GM23338 (cell line): ENCODE data around the gene NBAS. TPM values are rescaled to one million over a fixed set of nuclear protein-coding genes. Genes with fewer than 3 reads are reported as not detected.

Experiments
- ATAC-seq: fragments of 200-7000 bp; cut with Tn5 transposase; 3 replicates; pipeline ENCODE4 v1.9.1; 2020
- DNase-seq: peaks from one replicate; pipeline ENCODE4 v3.0.0-alpha.2; 2015; ENCODE audit warnings: low spot score
- H2AFZ ChIP-seq: fragments of 200-600 bp; sonication (generic); 2 replicates; pipeline ENCODE4 v1.8.0; 2016; ENCODE audit warnings: antibody characterized with exemption, mild to moderate bottlenecking, moderate library complexity
- H3F3A ChIP-seq: fragments of 200-600 bp; sonication (generic); replicated peaks from 2 replicates; pipeline ENCODE4 v1.8.0; 2017; ENCODE audit warnings: antibody characterized with exemption, mixed run types, low read depth
- H3K27ac ChIP-seq: fragments of 200-600 bp; sonication (generic); 2 replicates; pipeline ENCODE4 v1.6.1; 2016; ENCODE audit warnings: low read depth
- H3K27me3 ChIP-seq: fragments of 200-600 bp; sonication (generic); 2 replicates; pipeline ENCODE4 v1.8.0; 2016; ENCODE audit warnings: mild to moderate bottlenecking, mixed run types, moderate library complexity; ENCODE audit not compliant: insufficient read depth
- H3K36me3 ChIP-seq: fragments of 200-600 bp; sonication (generic); 2 replicates; pipeline ENCODE4 v1.8.0; 2016; ENCODE audit warnings: mild to moderate bottlenecking; ENCODE audit not compliant: insufficient read depth
- H3K4me1 ChIP-seq: fragments of 200-600 bp; sonication (generic); 2 replicates; pipeline ENCODE4 v1.8.0; 2016; ENCODE audit warnings: mild to moderate bottlenecking, moderate library complexity; ENCODE audit not compliant: insufficient read depth
- H3K4me2 ChIP-seq: fragments of 200-600 bp; sonication (generic); 2 replicates; pipeline ENCODE4 v1.7.1; 2017; ENCODE audit warnings: mixed run types
- H3K4me3 ChIP-seq: fragments of 200-600 bp; sonication (generic); 2 replicates; pipeline ENCODE4 v1.6.1; 2016; ENCODE audit warnings: mixed run types
- H3K79me2 ChIP-seq: fragments of 200-600 bp; sonication (generic); replicated peaks from 2 replicates; pipeline ENCODE4 v1.8.0; 2017; ENCODE audit warnings: mild to moderate bottlenecking; ENCODE audit not compliant: insufficient read depth
- H3K9me2 ChIP-seq: fragments of 200-600 bp; sonication (generic); 2 replicates; pipeline ENCODE4 v1.8.0; 2017; ENCODE audit not compliant: insufficient read depth
- H4K20me1 ChIP-seq: fragments of 200-600 bp; sonication (generic); replicated peaks from 2 replicates; pipeline ENCODE4 v1.8.0; 2017; ENCODE audit warnings: mild to moderate bottlenecking; ENCODE audit not compliant: insufficient read depth
- H3K27ac Mint-ChIP-seq: 2 replicates; pipeline ENCODE4 v1.8.0; 2020; ENCODE audit warnings: inconsistent platforms, mild to moderate bottlenecking, moderate library complexity, mixed read lengths
- H3K27me3 Mint-ChIP-seq: 3 replicates; pipeline ENCODE4 v1.8.0; 2022; ENCODE audit warnings: low read depth, mild to moderate bottlenecking, moderate library complexity, mixed read lengths, inconsistent platforms; ENCODE audit not compliant: insufficient read depth, poor library complexity
- H3K36me3 Mint-ChIP-seq: 3 replicates; pipeline ENCODE4 v1.8.0; 2021; ENCODE audit warnings: low read depth, mild to moderate bottlenecking, inconsistent platforms, moderate library complexity, mixed read lengths
- H3K4me1 Mint-ChIP-seq: 3 replicates; pipeline ENCODE4 v1.8.0; 2020; ENCODE audit warnings: mild to moderate bottlenecking, inconsistent platforms, mixed read lengths
- H3K4me3 Mint-ChIP-seq: 3 replicates; pipeline ENCODE4 v1.8.0; 2021; ENCODE audit warnings: moderate library complexity, mild to moderate bottlenecking, inconsistent platforms, mixed read lengths
- H3K9me3 Mint-ChIP-seq: 3 replicates; pipeline ENCODE4 v1.8.0; 2020; ENCODE audit warnings: moderate library complexity, mild to moderate bottlenecking, inconsistent platforms, mixed read lengths
- CTCF ChIP-seq, 2 experiments: fragments of 200-600 bp in 1 of 2; sonication (generic) in 1 of 2; conservative IDR thresholded peaks; 2 replicates each; pipeline versions ENCODE4 v1.5.1 to v1.6.1; 2016 to 2017; ENCODE audit warnings: antibody characterized with exemption in 2 of 2, low read depth in 2 of 2, mild to moderate bottlenecking in 2 of 2, moderate library complexity in 1 of 2
- ETS1 ChIP-seq: IDR thresholded peaks from 2 replicates; pipeline ENCODE4 v1.6.1; 2016; ENCODE audit warnings: antibody characterized with exemption
- EZH2 ChIP-seq: fragments of 200-600 bp; sonication (generic); IDR thresholded peaks from one replicate; pipeline ENCODE4 v1.8.0; 2017; ENCODE audit warnings: antibody characterized with exemption, mild to moderate bottlenecking, low read depth; ENCODE audit not compliant: unreplicated experiment
- EZH2phosphoT487 ChIP-seq: fragments of 200-600 bp; sonication (generic); IDR thresholded peaks from one replicate; pipeline ENCODE4 v1.8.1; 2018; ENCODE audit warnings: antibody characterized with exemption; ENCODE audit not compliant: unreplicated experiment
- JUNB ChIP-seq: IDR thresholded peaks from one replicate; pipeline ENCODE4 v1.6.1; 2016; ENCODE audit warnings: antibody characterized with exemption; ENCODE audit not compliant: unreplicated experiment
- NANOG ChIP-seq: IDR thresholded peaks from 2 replicates; pipeline ENCODE4 v1.6.1; 2016; ENCODE audit warnings: antibody characterized with exemption, borderline replicate concordance
- REST ChIP-seq: IDR thresholded peaks from one replicate; pipeline ENCODE4 v1.6.1; 2018; ENCODE audit warnings: antibody characterized with exemption; ENCODE audit not compliant: unreplicated experiment
- STAT1 ChIP-seq: IDR thresholded peaks from one replicate; pipeline ENCODE4 v1.6.1; 2016; ENCODE audit warnings: antibody characterized with exemption; ENCODE audit not compliant: unreplicated experiment
- ZNF114 ChIP-seq: fragments of 250-450 bp; sonication (Bioruptor Pico); IDR thresholded peaks from 2 replicates; pipeline ENCODE4 v1.5.0; 2020; ENCODE audit warnings: mild to moderate bottlenecking, moderate library complexity
- ZNF462 ChIP-seq: fragments of 250-450 bp; sonication (Bioruptor Pico); IDR thresholded peaks from 2 replicates; pipeline ENCODE4 v1.5.0; 2020; ENCODE audit warnings: mild to moderate bottlenecking, moderate library complexity
- polyA plus RNA-seq: library from polyadenylated mRNA; unstranded; fragments of >200 nt; fragmentation: Nextera tagmentation; extraction: Ambion mirVana; gene quantifications from 2 replicates; pipeline ENCODE4 v1.2.1, GENCODE V29; 2016
- total RNA-seq: library from RNA; depleted of rRNA; stranded (reverse); fragments of >200 nt; shearing (Covaris generic); gene quantifications from 2 replicates; pipeline ENCODE4 v1.2.3, GENCODE V29; 2014

NBAS gene
- total and polyA plus RNA-seq, 2 experiments from 2014 or later: 24.8 to 38.9 TPM

GRCh38 chr2:15584316-15584715, 23.2 kb upstream of the NBAS start (continued):
- TF ChIP-seq EZH2phosphoT487 (no peak), CTCF (conservative IDR thresholded peaks at IDR 0.05; ENCODE audit: low read depth in 2 of 2) (no peak), JUNB (no peak)

GRCh38 chr2:15583826-15584225, 22.7 kb upstream of the NBAS start:
- no peaks in the 10 kb centered on the region for H3K27me3 ChIP-seq
- Mint-ChIP-seq H3K27me3 (no peaks in the 10 kb centered on the region), H3K27ac (no peak overlapping the region), H3K9me3 (no peaks in the 10 kb centered on the region), H3K36me3 (no peaks in the 10 kb centered on the region), H3K4me1 (peaks cover 4% of the 10 kb centered on the region; the same call in 2 of the 3 replicates), H3K4me3 (no peak overlapping the region)
- no peak overlapping the region for H3K4me2 ChIP-seq
- DNase-seq: no peak
- H3K4me1 ChIP-seq: no peaks in the 10 kb centered on the region
- H3K79me2 ChIP-seq: no peaks in the 10 kb centered on the region
- no peak overlapping the region for H3K27ac ChIP-seq
- H3K4me3 ChIP-seq: no peak overlapping the region
- no peak for TF ChIP-seq ETS1
- TF ChIP-seq NANOG: no peak
- no peak for TF ChIP-seq EZH2
- TF ChIP-seq JUNB: no peak
- TF ChIP-seq ZNF462 (CRISPR knock-in tag): no peak
- no peak for TF ChIP-seq STAT1
- TF ChIP-seq CTCF (conservative IDR thresholded peaks at IDR 0.05; ENCODE audit: low read depth in 2 of 2): no peak
- TF ChIP-seq REST: no peak
- TF ChIP-seq EZH2phosphoT487: no peak
- no peak for TF ChIP-seq ZNF114
- no peaks in the 10 kb centered on the region for H3F3A ChIP-seq
- no peaks in the 10 kb centered on the region; the same call in 1 of the 2 replicates for H3K9me2 ChIP-seq
- H2AFZ ChIP-seq: no peak overlapping the region
- no peak for ATAC-seq
- no peaks in the 10 kb centered on the region for H4K20me1 ChIP-seq
- H3K36me3 ChIP-seq: no peaks in the 10 kb centered on the region
